ENCODE data around the gene KAT2B. TPM values are rescaled to one million over a fixed set of nuclear protein-coding genes. Genes with fewer than 3 reads are reported as not detected.
"Not testable (repeated sequence)": the region's sequence is repeated elsewhere in the genome, so short reads cannot be mapped to it uniquely, and the experiment has no call there.

KAT2B gene
- 10 to 100 TPM; 31.7 to 37.1 TPM for total RNA-seq
- long read RNA-seq, donor 1, full-length matches to known transcripts = 2 of 5 reads
- long read RNA-seq, donor 1, partial matches to known transcripts = 1 of 5 reads
- long read RNA-seq, donor 1, other reads (novel, unspliced or antisense) = 2 of 5 reads
- long read RNA-seq, donor 2, partial matches to known transcripts = 4 of 6 reads
- long read RNA-seq, donor 2, other reads (novel, unspliced or antisense) = 2 of 6 reads

- intact Hi-C loops (cut with DNase I) = no loop called here
- DNase-seq (ENCODE audit: low spot score) = peak; percentile 90
Observed at GRCh38 chr3:20039765-20040547, at the start of gene KAT2B. TSS of gene KAT2B (plus strand) at chr3:20040446. CDS start at chr3:20040478, 32 bp downstream.

GRCh38 chr3:19994796-19995195, 45.5 kb upstream of the KAT2B start:
- intact Hi-C loops (cut with DNase I) = no loop called here
- DNase-seq (ENCODE audit: low spot score) = no peak

DNA sequence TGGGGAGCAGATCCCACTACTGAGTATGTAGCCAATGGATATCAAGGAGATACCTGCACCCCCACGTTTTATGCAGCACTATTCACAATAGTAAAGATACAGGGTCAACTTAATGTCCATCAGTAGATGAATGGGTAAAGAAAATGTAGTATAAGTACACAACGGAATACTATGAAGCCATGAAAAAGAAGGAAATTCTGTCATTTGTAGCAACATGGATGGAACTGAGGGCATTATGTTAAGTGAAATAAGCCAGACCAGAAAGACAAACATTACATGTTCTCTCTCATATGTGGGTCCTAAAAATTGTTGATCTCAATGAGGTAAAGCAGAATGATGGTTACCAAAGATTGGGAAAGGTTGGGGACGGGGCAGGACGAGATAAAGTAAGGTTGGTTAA, 42.7 kb upstream of the KAT2B start:
- intact Hi-C loops (cut with DNase I) = no loop called here
- DNase-seq (ENCODE audit: low spot score) = no peak

- intact Hi-C loops (cut with DNase I) = no loop called here
- DNase-seq (ENCODE audit: low spot score) = no peak
Observed at GRCh38 chr3:20001932-20002331, 38.3 kb upstream of the KAT2B start.

DNA sequence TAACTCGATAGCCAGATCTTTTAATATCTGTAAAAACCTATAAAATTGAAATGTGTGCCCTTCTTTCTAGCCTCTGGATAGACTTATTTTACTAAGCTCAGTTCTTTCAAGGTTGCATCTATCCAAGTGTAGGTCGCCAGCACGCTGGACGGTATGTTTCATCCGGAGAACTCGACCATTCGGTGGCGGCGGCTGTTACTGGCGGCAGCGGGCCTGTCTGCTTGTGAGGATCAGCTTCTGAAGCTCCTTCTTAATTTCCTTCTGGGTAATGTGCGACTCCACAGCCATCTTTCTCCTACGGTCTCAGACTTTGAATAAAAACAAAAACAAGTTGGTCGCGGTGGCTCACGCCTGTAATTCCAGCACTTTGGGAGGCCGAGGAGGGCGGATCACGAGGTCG, 32.3 kb upstream of the KAT2B start:
- intact Hi-C loops (cut with DNase I) = no loop called here
- no peak for DNase-seq (ENCODE audit: low spot score)

DNA sequence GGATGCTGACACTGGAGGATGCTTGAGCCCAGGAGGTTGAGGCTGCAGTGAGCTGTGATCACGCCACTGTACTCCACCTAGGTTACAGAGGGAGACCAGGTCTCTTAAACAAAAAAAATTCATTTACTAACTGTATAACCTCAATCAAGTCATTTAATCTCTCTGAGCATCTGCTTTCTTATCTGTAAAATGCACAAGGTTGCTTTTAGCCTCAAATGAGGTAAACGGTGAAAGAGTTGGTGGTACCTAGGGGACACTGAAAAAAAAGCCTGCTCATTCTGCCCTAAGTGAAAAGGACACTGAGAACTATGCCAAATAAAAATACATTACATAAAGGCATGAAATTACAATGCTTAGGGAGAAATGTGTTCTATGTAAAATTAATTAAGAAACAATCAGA, 31.6 kb upstream of the KAT2B start:
- DNase-seq (ENCODE audit: low spot score) = no peak
- intact Hi-C loops (cut with DNase I) = no loop called here

DNA sequence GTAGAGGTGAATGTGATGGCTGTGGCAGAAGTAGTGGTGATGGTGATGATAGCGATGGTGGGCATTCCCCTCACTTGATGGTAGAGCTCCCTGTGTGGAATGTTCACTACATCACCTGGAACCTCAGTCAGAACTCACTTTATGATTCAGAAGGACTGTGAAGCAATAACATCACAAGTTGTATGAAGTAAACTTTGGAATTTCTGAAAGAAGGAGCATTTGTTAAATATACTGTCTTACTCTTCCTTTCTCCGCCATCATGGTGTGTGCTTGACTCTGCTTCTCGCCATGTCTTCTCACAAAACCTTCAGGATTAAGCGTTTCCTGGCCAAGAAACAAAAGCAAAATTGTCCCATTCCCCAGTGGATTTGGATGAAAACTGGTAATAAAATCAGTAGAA, 28.1 kb upstream of the KAT2B start, which contains the start of gene PP2D1:
Gene PP2D1 (minus strand): TSS at position 101 of the 400 bp plus-strand sequence. CDS start 192 bp downstream, outside the sequence.
- intact Hi-C loops (cut with DNase I) = no loop called here
- no peak for DNase-seq (ENCODE audit: low spot score)

- DNase-seq (ENCODE audit: low spot score) = no peak
- intact Hi-C loops (cut with DNase I) = no loop called here
Observed at GRCh38 chr3:20013396-20013795, 26.9 kb upstream of the KAT2B start.

GRCh38 chr3:20015525-20015924, 24.7 kb upstream of the KAT2B start:
- intact Hi-C loops (cut with DNase I) = no loop called here
- DNase-seq (ENCODE audit: low spot score) = no peak

DNA sequence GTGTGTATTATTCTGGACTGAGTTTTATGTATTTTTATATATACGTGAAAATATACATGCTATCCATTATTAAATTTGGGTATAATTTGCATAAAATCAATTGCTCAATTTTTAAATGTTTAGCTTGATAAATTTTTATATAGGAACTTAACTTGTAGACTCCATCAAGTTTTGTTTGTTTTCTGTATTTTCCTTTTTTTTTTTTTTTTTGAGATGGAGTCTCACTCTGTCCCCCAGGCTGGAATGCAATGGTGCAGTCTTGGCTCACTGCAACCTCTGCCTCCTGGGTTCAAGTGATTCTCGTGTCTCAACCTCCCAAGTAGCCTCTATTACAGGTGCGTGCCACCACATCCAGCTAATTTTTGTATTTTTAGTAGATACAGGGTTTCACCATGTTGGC, 24.2 kb upstream of the KAT2B start:
- intact Hi-C loops (cut with DNase I); DNase-seq (ENCODE audit: low spot score): not testable (repeated sequence)

- intact Hi-C loops (cut with DNase I) = no loop called here
- DNase-seq (ENCODE audit: low spot score) = no peak
Observed at GRCh38 chr3:20022954-20023622, 17.2 kb upstream of the KAT2B start.

GRCh38 chr3:20023623-20024405, 16.4 kb upstream of the KAT2B start:
- intact Hi-C loops (cut with DNase I) = no loop called here
- no peak for DNase-seq (ENCODE audit: low spot score)

- DNase-seq (ENCODE audit: low spot score) = no peak
- intact Hi-C loops (cut with DNase I) = no loop called here
Observed at GRCh38 chr3:20027136-20027535, 13.1 kb upstream of the KAT2B start.

GRCh38 chr3:20028905-20029331, 11.3 kb upstream of the KAT2B start:
- intact Hi-C loops (cut with DNase I) = no loop called here
- DNase-seq (ENCODE audit: low spot score) = no peak

DNA sequence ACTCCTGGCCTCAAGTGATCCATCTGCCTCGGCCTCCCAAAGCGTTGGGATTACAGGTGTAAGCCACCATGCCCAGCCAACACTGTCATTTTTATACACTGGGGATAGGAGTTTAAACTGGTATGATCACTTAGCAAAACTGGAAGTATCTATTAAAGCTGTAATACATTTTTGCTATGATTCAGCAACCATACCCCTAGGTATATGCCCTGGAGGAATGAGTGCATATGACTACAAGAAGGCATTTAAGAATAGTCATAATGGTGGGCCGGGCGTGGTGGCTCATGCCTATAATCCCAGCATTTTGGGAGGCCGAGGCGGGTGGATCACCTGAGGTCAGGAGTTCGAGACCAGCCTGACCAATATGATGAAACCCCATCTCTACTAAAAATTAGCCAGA, 8.3 kb upstream of the KAT2B start:
- DNase-seq (ENCODE audit: low spot score); intact Hi-C loops (cut with DNase I): not testable (repeated sequence)

DNA sequence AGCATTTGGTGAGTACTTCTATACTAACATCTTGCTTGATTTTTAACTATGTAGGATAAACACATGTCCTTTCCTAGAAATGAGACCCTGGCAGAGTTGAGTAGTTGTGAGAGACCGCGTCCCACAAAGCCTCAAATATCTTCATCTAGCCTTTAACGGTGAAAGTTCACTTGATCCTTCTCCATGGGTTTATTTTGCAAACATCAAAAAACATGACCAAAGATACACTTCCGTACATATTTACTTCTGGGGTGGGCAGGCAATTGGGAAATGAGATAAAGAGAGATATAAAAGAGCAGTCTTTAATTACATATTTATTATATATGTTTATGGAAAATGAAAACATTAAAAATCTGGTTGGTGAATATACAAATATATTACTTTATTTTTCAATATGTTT, 5.2 kb upstream of the KAT2B start:
- no peak for DNase-seq (ENCODE audit: low spot score)
- intact Hi-C loops (cut with DNase I) = no loop called here

- intact Hi-C loops (cut with DNase I) = no loop called here
- DNase-seq (ENCODE audit: low spot score) = no peak
Observed at GRCh38 chr3:20037255-20037996, 2.8 kb upstream of the KAT2B start.

DNA sequence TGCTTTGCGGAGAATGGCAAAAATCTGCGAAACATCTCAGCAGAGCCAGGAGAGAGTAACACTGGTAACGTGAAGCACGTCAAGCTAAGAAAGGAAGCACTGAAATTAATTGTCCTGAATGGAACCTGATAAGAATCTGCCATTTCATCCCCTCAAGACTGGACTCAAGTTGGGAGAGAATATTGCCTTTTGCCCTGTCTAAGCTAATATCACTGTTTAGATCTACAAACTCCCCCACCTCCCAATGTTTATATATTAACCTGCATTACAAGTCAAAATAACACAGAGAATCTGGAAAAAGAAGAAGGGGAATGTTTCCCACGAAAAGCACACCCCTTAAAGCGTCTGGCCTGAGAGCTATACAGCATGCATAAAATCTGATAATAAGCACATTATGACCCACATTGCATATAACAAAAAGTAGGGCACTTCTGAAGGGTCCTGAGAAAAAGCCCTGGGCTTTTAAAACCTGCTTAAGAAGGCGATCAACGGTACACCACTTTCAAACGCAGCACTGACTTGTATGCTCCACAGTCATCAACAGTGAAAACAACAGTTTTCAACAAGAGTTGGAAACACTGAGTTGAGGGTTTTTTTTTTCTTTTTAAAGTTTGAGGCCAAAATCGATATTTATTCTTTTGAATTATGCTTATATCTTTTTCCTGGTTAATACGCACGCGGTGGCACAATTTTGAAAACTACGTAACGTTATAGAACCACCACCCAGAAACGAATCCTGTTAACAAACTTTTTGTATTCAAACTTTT, 1.4 kb upstream of the KAT2B start:
- intact Hi-C loops (cut with DNase I) = no loop called here
- no peak for DNase-seq (ENCODE audit: low spot score)
